Fibroblast of lung (primary cell): ENCODE results near the gene PRPSAP1. TPM values are rescaled to one million over a fixed set of nuclear protein-coding genes. Genes with fewer than 3 reads are reported as not detected.

Experiments
- DNase-seq, 2 donors: peaks; one replicate each; pipeline versions ENCODE4 v3.0.0 to v3.0.0-alpha.2; 2010; ENCODE audit warnings: low read depth in 2 of 2
- H2AFZ ChIP-seq: 2 replicates; pipeline ENCODE4 v1.5.1; 2012; ENCODE audit warnings: low read length, control low read depth, inconsistent platforms
- H3K27ac ChIP-seq: 2 replicates; pipeline ENCODE4 v1.5.1; 2011; ENCODE audit warnings: low read length, control low read depth; ENCODE audit not compliant: insufficient read depth
- H3K27me3 ChIP-seq: 2 replicates; pipeline ENCODE4 v1.5.1; 2011; ENCODE audit warnings: mild to moderate bottlenecking, low read length; ENCODE audit not compliant: control insufficient read depth, insufficient read depth
- H3K36me3 ChIP-seq: 2 replicates; pipeline ENCODE4 v1.5.1; 2011; ENCODE audit warnings: low read length; ENCODE audit not compliant: control insufficient read depth, insufficient read depth
- H3K4me1 ChIP-seq: 2 replicates; pipeline ENCODE4 v1.5.1; 2011; ENCODE audit warnings: low read length; ENCODE audit not compliant: control insufficient read depth, insufficient read depth; ENCODE audit errors: extremely low read depth
- H3K4me2 ChIP-seq: 2 replicates; pipeline ENCODE4 v1.5.1; 2011; ENCODE audit warnings: low read length, control low read depth; ENCODE audit not compliant: insufficient read depth; ENCODE audit errors: extremely low read depth
- H3K4me3 ChIP-seq, 4 experiments: fragments of 200-600 bp in 1 of 4; sonication (generic) in 1 of 4; replicated peaks in 1 of 4; 2 replicates each; pipeline ENCODE4 v1.5.1; 2011 to 2016; ENCODE audit warnings: low read length in 4 of 4, low read depth in 3 of 4, mild to moderate bottlenecking in 3 of 4, control low read depth in 2 of 4, inconsistent platforms in 1 of 4, mixed read lengths in 1 of 4; ENCODE audit not compliant: insufficient read depth in 1 of 4; ENCODE audit errors: control extremely low read depth in 1 of 4
- H3K79me2 ChIP-seq: 2 replicates; pipeline ENCODE4 v1.5.1; 2012; ENCODE audit warnings: mild to moderate bottlenecking, low read length, inconsistent platforms; ENCODE audit not compliant: control insufficient read depth, insufficient read depth
- H3K9ac ChIP-seq: 2 replicates; pipeline ENCODE4 v1.5.1; 2011; ENCODE audit warnings: mild to moderate bottlenecking, low read length, control low read depth; ENCODE audit not compliant: insufficient read depth
- H3K9me3 ChIP-seq: 2 replicates; pipeline ENCODE4 v1.5.1; 2012; ENCODE audit warnings: low read depth, low read length; ENCODE audit not compliant: control insufficient read depth, insufficient read depth
- H4K20me1 ChIP-seq: 2 replicates; pipeline ENCODE4 v1.5.1; 2011; ENCODE audit warnings: low read length; ENCODE audit not compliant: control insufficient read depth, insufficient read depth; ENCODE audit errors: extremely low read depth
- EZH2 ChIP-seq: IDR thresholded peaks from 2 replicates; pipeline ENCODE4 v1.5.1; 2012; ENCODE audit warnings: low read length, control low read depth, mild to moderate bottlenecking; ENCODE audit errors: missing control alignments
- polyA plus RNA-seq, 2 donors: library from polyadenylated mRNA; depleted of rRNA in 1 of 2; stranded (reverse) in 1 of 2; unstranded in 1 of 2; fragments of >200 nt; gene quantifications; 2 replicates each; pipeline ENCODE4 v1.2.1, GENCODE V29; 2011 to 2012; ENCODE audit warnings: missing spikeins in 1 of 2
- total RNA-seq: library from RNA; depleted of rRNA; stranded (reverse); fragments of >200 nt; gene quantifications from 2 replicates; pipeline ENCODE4 v1.2.1, GENCODE V29; 2014
- TF ChIP-seq, protein P1 (sequence below), 2 donors: IDR thresholded peaks in 1 of 2; conservative IDR thresholded peaks in 1 of 2; 1 replicate in 1 of 2; 2 replicates in 1 of 2; pipeline ENCODE4 v1.5.1; 2011 to 2012; ENCODE audit warnings: low read length in 2 of 2, control low read depth in 1 of 2, inconsistent platforms in 1 of 2, low read depth in 1 of 2, mild to moderate bottlenecking in 1 of 2

Gene PRPSAP1
- total and polyA plus RNA-seq, 2 donors (not counting 1 experiment from before 2014, with no cell fraction given): 32.7 to 56.9 TPM

DNA sequence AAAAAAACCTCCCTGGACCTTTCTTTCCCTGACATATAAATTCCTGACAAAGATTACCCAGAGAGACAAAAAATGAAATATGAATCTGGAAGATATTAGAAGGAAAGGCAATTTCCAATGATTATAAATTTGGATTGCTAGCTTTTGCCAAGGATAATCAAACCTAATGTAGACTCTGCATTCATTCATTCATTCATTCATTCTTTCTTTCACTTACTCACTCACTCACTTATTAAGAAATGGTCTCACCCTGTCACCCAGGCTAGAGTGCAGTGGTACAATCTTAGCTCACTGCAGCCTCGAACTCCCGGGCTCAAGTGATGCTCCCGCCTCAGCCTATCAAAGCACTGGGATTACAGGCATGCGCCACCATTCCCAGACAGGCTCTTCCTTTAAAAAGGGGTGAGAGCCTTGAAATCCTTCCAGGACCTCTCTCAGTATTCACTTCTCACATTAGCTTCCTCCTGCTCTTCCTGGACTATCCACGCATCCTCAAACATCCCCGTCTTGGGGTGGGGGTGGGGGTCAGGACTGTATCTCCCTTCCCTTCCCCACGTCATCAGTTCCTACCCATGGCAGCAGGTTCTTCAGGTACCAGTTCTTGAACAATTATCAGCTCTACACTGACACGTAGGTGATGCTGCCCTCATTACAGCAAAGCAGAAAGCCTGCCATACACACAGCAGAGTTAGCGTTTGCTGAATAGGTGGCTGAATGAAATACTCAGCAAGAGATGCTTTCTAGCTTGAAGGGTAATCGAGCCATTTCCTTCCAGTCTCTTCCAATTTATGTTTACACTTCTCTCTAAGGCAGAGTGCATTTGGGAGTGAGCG is 19.8 kb downstream of the PRPSAP1 start:
- Histone ChIP-seq H3K9ac (no peak overlapping the region), H3K9me3 (no peaks in the 10 kb centered on the region), H3K4me2 (no peak overlapping the region), H3K4me3 (no peak overlapping the region), H3K79me2 (peaks cover 2% of the 10 kb centered on the region), H2AFZ (no peak overlapping the region), H3K4me1 (peaks cover 2% of the 10 kb centered on the region), H4K20me1 (no peaks in the 10 kb centered on the region), H3K27me3 (no peaks in the 10 kb centered on the region), H3K36me3 (peaks cover 2% of the 10 kb centered on the region), H3K27ac (no peak overlapping the region)
- DNase-seq: no peak
- TF ChIP-seq, protein P1, sequence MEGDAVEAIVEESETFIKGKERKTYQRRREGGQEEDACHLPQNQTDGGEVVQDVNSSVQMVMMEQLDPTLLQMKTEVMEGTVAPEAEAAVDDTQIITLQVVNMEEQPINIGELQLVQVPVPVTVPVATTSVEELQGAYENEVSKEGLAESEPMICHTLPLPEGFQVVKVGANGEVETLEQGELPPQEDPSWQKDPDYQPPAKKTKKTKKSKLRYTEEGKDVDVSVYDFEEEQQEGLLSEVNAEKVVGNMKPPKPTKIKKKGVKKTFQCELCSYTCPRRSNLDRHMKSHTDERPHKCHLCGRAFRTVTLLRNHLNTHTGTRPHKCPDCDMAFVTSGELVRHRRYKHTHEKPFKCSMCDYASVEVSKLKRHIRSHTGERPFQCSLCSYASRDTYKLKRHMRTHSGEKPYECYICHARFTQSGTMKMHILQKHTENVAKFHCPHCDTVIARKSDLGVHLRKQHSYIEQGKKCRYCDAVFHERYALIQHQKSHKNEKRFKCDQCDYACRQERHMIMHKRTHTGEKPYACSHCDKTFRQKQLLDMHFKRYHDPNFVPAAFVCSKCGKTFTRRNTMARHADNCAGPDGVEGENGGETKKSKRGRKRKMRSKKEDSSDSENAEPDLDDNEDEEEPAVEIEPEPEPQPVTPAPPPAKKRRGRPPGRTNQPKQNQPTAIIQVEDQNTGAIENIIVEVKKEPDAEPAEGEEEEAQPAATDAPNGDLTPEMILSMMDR (conservative IDR thresholded peaks at IDR 0.05 in 1 of 2, IDR thresholded peaks at IDR 0.05 in 1 of 2; ENCODE audit: low read depth in 1 of 2, low read length in 2 of 2): no peak

DNA sequence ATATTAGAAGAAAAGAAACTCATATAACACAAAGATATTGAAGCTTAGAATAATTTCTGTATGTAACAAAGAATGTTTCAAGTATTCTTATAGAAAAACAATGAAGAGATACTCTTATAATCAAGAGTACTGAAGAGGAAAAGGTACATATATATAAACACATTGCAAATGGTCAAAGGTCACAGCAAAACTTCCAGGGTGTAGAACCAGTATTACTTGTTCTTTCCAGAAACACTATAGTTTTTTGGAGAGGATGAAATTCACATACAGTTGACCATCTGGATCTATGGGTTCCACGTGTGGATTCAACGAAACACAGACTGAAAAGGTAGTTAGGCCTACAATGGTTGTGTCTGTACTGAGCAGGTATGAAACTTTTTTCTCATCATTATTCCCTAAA is 22.6 kb downstream of the PRPSAP1 start:
- Histone ChIP-seq H3K4me2 (no peak overlapping the region), H3K27me3 (no peaks in the 10 kb centered on the region), H3K79me2 (peaks cover 2% of the 10 kb centered on the region), H3K36me3 (peaks cover 4% of the 10 kb centered on the region), H3K27ac (no peak overlapping the region), H2AFZ (no peak overlapping the region), H3K9me3 (no peaks in the 10 kb centered on the region), H4K20me1 (no peaks in the 10 kb centered on the region), H3K4me3 (no peak overlapping the region), H3K9ac (no peak overlapping the region), H3K4me1 (no peaks in the 10 kb centered on the region)
- no peak for DNase-seq
- TF ChIP-seq, protein P1 (conservative IDR thresholded peaks at IDR 0.05 in 1 of 2, IDR thresholded peaks at IDR 0.05 in 1 of 2; ENCODE audit: low read depth in 1 of 2, low read length in 2 of 2): no peak
- no peak for TF ChIP-seq EZH2

DNA sequence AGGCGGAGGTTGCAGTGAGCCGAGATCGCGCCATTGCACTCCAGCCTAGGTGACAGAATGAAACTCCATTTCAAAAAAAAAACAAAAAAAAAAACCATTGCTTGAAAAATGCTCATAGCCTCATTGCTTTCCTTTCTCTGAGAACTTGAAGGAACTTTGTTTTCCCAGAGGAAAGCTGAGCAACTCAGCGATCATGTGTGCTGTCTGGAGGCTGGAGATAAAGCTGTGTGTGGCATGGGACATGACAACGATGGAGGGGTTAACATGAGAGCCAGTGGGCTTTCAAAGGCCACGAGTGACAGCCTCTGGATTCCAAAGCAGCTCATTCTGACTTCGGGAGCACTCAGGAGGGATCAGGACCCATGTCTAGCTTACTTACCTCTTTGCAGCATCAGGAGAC is 24.1 kb downstream of the PRPSAP1 start:
- no peak overlapping the region for H3K4me3 ChIP-seq
- H3K4me2 ChIP-seq: no peak overlapping the region
- no peaks in the 10 kb centered on the region for H3K4me1 ChIP-seq
- no peak overlapping the region for H3K27ac ChIP-seq
- H4K20me1 ChIP-seq: no peaks in the 10 kb centered on the region
- no peaks in the 10 kb centered on the region for H3K9me3 ChIP-seq
- peaks cover 4% of the 10 kb centered on the region for H3K36me3 ChIP-seq
- peaks cover 2% of the 10 kb centered on the region for H3K79me2 ChIP-seq
- no peak overlapping the region for H3K9ac ChIP-seq
- no peak for DNase-seq
- TF ChIP-seq, protein P1 (conservative IDR thresholded peaks at IDR 0.05 in 1 of 2, IDR thresholded peaks at IDR 0.05 in 1 of 2; ENCODE audit: low read depth in 1 of 2, low read length in 2 of 2): no peak
- no peak for TF ChIP-seq EZH2
- no peaks in the 10 kb centered on the region for H3K27me3 ChIP-seq
- H2AFZ ChIP-seq: no peak overlapping the region
